ENCODE data around the gene WNT7B. TPM values are rescaled to one million over a fixed set of nuclear protein-coding genes. Genes with fewer than 3 reads are reported as not detected.

WNT7B gene
- total and polyA plus RNA-seq, 10 of the 15 experiments (the other 5 are each of a cell fraction or from before 2014, with no cell fraction given): 0.12 TPM; not detected in 9

- TF ChIP-seq ZBTB11 (CRISPR knock-in tag; IDR thresholded peaks at IDR 0.05) (no peak), SMARCA5 (IDR thresholded peaks at IDR 0.05) (no peak)
Measured at GRCh38 chr22:45889539-45890350, 87.2 kb downstream of the WNT7B start (continued).

- Histone ChIP-seq H3K79me2 (ENCODE audit: control insufficient read depth, insufficient read depth, low read length) (no peaks in the 10 kb centered on the region), H3K4me1 (ENCODE audit: control insufficient read depth, insufficient read depth, low read length) (no peaks in the 10 kb centered on the region), H3K27ac (ENCODE audit: control insufficient read depth, insufficient read depth) (no peak overlapping the region), H3K4me2 (ENCODE audit: control insufficient read depth, insufficient read depth) (no peak overlapping the region), H3K9me3 (replicated peaks; ENCODE audit: control insufficient read depth, insufficient read depth, low read length) (no peaks in the 10 kb centered on the region), H3K4me3 (no peak overlapping the region), H3K9ac (ENCODE audit: control insufficient read depth, insufficient read depth, low read length) (no peak overlapping the region), H3K27me3 (replicated peaks in 1 of 2; ENCODE audit: control insufficient read depth in 2 of 2, insufficient read depth in 2 of 2, low read length in 1 of 2) (no peaks in the 10 kb centered on the region), H2AFZ (ENCODE audit: control insufficient read depth, low read depth, low read length) (no peak overlapping the region), H4K20me1 (ENCODE audit: control insufficient read depth, insufficient read depth) (no peaks in the 10 kb centered on the region), H3K36me3 (ENCODE audit: control insufficient read depth in 2 of 2, insufficient read depth in 2 of 2, low read length in 1 of 2) (no peaks in the 10 kb centered on the region)
- ChIA-PET CTCF (no interaction called here), RAD21 (ENCODE audit: unreplicated experiment) (no interaction called here), POLR2A (no interaction called here), SMC1A (ENCODE audit: uncharacterized antibody, unreplicated experiment) (no interaction called here)
- WGBS (ENCODE audit: insufficient coverage, insufficient replicate concordance, low lambda C conversion rate, missing lambda C conversion rate): 43% methylated on average over 10 of the region's 10 CpGs
- intact Hi-C loops (cut with micrococcal nuclease; ENCODE audit: unreplicated experiment): no loop called here
- TF ChIP-seq CEBPB (IDR thresholded peaks at IDR 0.05; ENCODE audit: borderline replicate concordance in 1 of 2, low read depth in 2 of 2, low read length in 2 of 2) (no peak), YBX1 (IDR thresholded peaks at IDR 0.05) (no peak), SMAD5 (IDR thresholded peaks at IDR 0.05; ENCODE audit: low read depth) (no peak), RELA (IDR thresholded peaks at IDR 0.05; ENCODE audit: borderline replicate concordance, partially characterized antibody) (no peak), HDGF (IDR thresholded peaks at IDR 0.05) (no peak), ZZZ3 (IDR thresholded peaks at IDR 0.05; ENCODE audit: control insufficient read depth, insufficient read length, low read depth) (no peak), SP1 (IDR thresholded peaks at IDR 0.05; ENCODE audit: low read depth, low read length) (no peak), CREB1 (IDR thresholded peaks at IDR 0.05; ENCODE audit: low read depth) (no peak), SPI1 (IDR thresholded peaks at IDR 0.05; ENCODE audit: borderline replicate concordance, insufficient read depth, low read depth, low read length) (no peak)
- no peak for ATAC-seq
- no peak for DNase-seq (ENCODE audit: low read depth, low spot score)
- BruUV-seq (replicated peaks): no TSS peak
- FAIRE-seq: no peak
- in situ Hi-C loops (cut with MboI): no loop called here
Measured at GRCh38 chr22:45889093-45889538, 87.8 kb downstream of the WNT7B start.
